IMR-90 (cell line): ENCODE data around the gene CAPN5. TPM values are rescaled to one million over a fixed set of nuclear protein-coding genes. Genes with fewer than 3 reads are reported as not detected.

ENCODE experiments used
- ATAC-seq: fragments of 200-7000 bp; cut with Tn5 transposase; 2 replicates; pipeline ENCODE4 v1.9.1; 2020; ENCODE audit warnings: low read depth, mild to moderate bottlenecking, moderate library complexity
- BruUV-seq: library from RNA; stranded (reverse); fragments of 400-500 nt; replicated peaks from 2 replicates; lab custom pipeline; 2021; lab: Mats Ljungman, UMichigan
- CTCF ChIA-PET: fragments of 300-600 bp; formaldehyde crosslinking; extraction: SDS; loops from one replicate; lab custom pipeline; 2021; ENCODE audit warnings: antibody characterized with exemption; lab: Yijun Ruan, JAX
- POLR2A ChIA-PET: fragments of 300-600 bp; sonication (Branson Sonifier 250); formaldehyde crosslinking; loops from one replicate; lab custom pipeline; 2022; ENCODE audit warnings: antibody characterized with exemption; ENCODE audit not compliant: unreplicated experiment; lab: Charles Lee
- DNase-seq: peaks from one replicate; pipeline ENCODE4 v3.0.0; 2013
- H2AFZ ChIP-seq: replicated peaks from 2 replicates; pipeline ENCODE3; 2013; ENCODE audit warnings: low read length, mild to moderate bottlenecking; ENCODE audit not compliant: poor library complexity
- H2AK5ac ChIP-seq: 2 replicates; pipeline ENCODE4 v1.6.1; 2013; ENCODE audit warnings: low read depth, low read length, inconsistent platforms
- H2AK9ac ChIP-seq: replicated peaks from 2 replicates; pipeline ENCODE3; 2013; ENCODE audit warnings: mild to moderate bottlenecking, low read depth, low read length, moderate library complexity; ENCODE audit not compliant: poor library complexity
- H2BK120ac ChIP-seq: 2 replicates; pipeline ENCODE4 v1.6.1; 2013; ENCODE audit warnings: low read depth, low read length, inconsistent platforms
- H2BK15ac ChIP-seq: 3 replicates; pipeline ENCODE4 v1.6.1; 2013; ENCODE audit warnings: low read depth, low read length, inconsistent platforms
- H2BK20ac ChIP-seq: 2 replicates; pipeline ENCODE4 v1.6.1; 2013; ENCODE audit warnings: low read depth, mild to moderate bottlenecking, inconsistent platforms, low read length, moderate library complexity
- H2BK5ac ChIP-seq: 2 replicates; pipeline ENCODE4 v1.6.1; 2013; ENCODE audit warnings: mild to moderate bottlenecking, low read depth, low read length, inconsistent platforms; ENCODE audit not compliant: poor library complexity, severe bottlenecking
- H3K14ac ChIP-seq: replicated peaks from 2 replicates; pipeline ENCODE4 v1.6.1; 2013; ENCODE audit warnings: low read depth, low read length, inconsistent platforms
- H3K18ac ChIP-seq: 2 replicates; pipeline ENCODE4 v1.6.1; 2013; ENCODE audit warnings: low read depth, low read length, control low read depth
- H3K23ac ChIP-seq: 2 replicates; pipeline ENCODE4 v1.6.1; 2013; ENCODE audit warnings: low read depth, low read length, inconsistent platforms
- H3K27ac ChIP-seq: 2 replicates; pipeline ENCODE4 v1.5.1; 2013; ENCODE audit warnings: mild to moderate bottlenecking, control low read depth, low read length; ENCODE audit not compliant: insufficient read depth
- H3K27me3 ChIP-seq: 2 replicates; pipeline ENCODE4 v1.6.1; 2013; ENCODE audit warnings: low read length; ENCODE audit not compliant: control insufficient read depth, insufficient read depth
- H3K36me3 ChIP-seq: 2 replicates; pipeline ENCODE4 v1.6.1; 2013; ENCODE audit warnings: low read length, mixed read lengths; ENCODE audit not compliant: control insufficient read depth, insufficient read depth
- H3K4ac ChIP-seq: 2 replicates; pipeline ENCODE4 v1.6.1; 2013; ENCODE audit warnings: low read depth, low read length, inconsistent platforms
- H3K4me1 ChIP-seq: 2 replicates; pipeline ENCODE4 v1.6.1; 2013; ENCODE audit warnings: low read length, mixed read lengths; ENCODE audit not compliant: control insufficient read depth, insufficient read depth
- H3K4me2 ChIP-seq: 2 replicates; pipeline ENCODE4 v1.6.1; 2013; ENCODE audit warnings: low read depth, mild to moderate bottlenecking, control low read depth, low read length, moderate library complexity
- H3K4me3 ChIP-seq: 2 replicates; pipeline ENCODE4 v1.5.1; 2013; ENCODE audit warnings: low read depth, mild to moderate bottlenecking, control low read depth, low read length, moderate library complexity; ENCODE audit not compliant: insufficient read depth
- H3K56ac ChIP-seq: 2 replicates; pipeline ENCODE4 v1.6.1; 2013; ENCODE audit warnings: low read length, inconsistent platforms; ENCODE audit not compliant: insufficient read depth; ENCODE audit errors: extremely low read depth
- H3K79me1 ChIP-seq, 2 experiments: 2 replicates each; pipeline ENCODE4 v1.6.1; 2013; ENCODE audit warnings: low read length in 2 of 2, inconsistent platforms in 1 of 2, low read depth in 1 of 2
- H3K9ac ChIP-seq: 2 replicates; pipeline ENCODE4 v1.6.1; 2013; ENCODE audit warnings: low read depth, low read length, control low read depth
- H3K9me1 ChIP-seq: 2 replicates; pipeline ENCODE4 v1.6.1; 2013; ENCODE audit warnings: low read length, inconsistent platforms; ENCODE audit not compliant: insufficient read depth
- H3K9me3 ChIP-seq: 2 replicates; pipeline ENCODE4 v1.6.1; 2013; ENCODE audit warnings: low read length; ENCODE audit not compliant: control insufficient read depth, insufficient read depth
- H4K20me1 ChIP-seq: 2 replicates; pipeline ENCODE4 v1.6.1; 2013; ENCODE audit warnings: low read length, inconsistent platforms; ENCODE audit not compliant: insufficient read depth
- H4K5ac ChIP-seq: 2 replicates; pipeline ENCODE4 v1.6.1; 2013; ENCODE audit warnings: mild to moderate bottlenecking, low read depth, low read length, control low read depth
- H4K8ac ChIP-seq, 2 experiments: 2 replicates each; pipeline ENCODE4 v1.6.1; 2013; ENCODE audit warnings: low read depth in 2 of 2, low read length in 2 of 2, control low read depth in 1 of 2, inconsistent platforms in 1 of 2
- H4K91ac ChIP-seq: 2 replicates; pipeline ENCODE4 v1.6.1; 2013; ENCODE audit warnings: low read depth, low read length, inconsistent platforms; ENCODE audit not compliant: insufficient read depth
- BHLHE40 ChIP-seq: fragments of 150-350 bp; IDR thresholded peaks from 2 replicates; pipeline ENCODE4 v1.6.1; 2016; ENCODE audit warnings: mild to moderate bottlenecking, low read depth, low read length
- CEBPB ChIP-seq: IDR thresholded peaks from 2 replicates; pipeline ENCODE4 v1.6.1; 2012; ENCODE audit warnings: low read depth, low read length, improper control_type of control experiment
- CHD1 ChIP-seq: IDR thresholded peaks from 2 replicates; pipeline ENCODE4 v1.6.1; 2012; ENCODE audit warnings: low read depth, low read length, improper control_type of control experiment
- FOS ChIP-seq: fragments of 150-350 bp; IDR thresholded peaks from 2 replicates; pipeline ENCODE4 v1.6.1; 2016; ENCODE audit warnings: low read depth, low read length
- MAFK ChIP-seq: IDR thresholded peaks from 2 replicates; pipeline ENCODE4 v1.6.1; 2012; ENCODE audit warnings: low read depth, low read length, improper control_type of control experiment
- MXI1 ChIP-seq: IDR thresholded peaks from 2 replicates; pipeline ENCODE4 v1.6.1; 2012; ENCODE audit warnings: low read depth, mild to moderate bottlenecking, low read length, moderate library complexity, borderline replicate concordance
- NFE2L2 ChIP-seq: fragments of 150-350 bp; IDR thresholded peaks from 2 replicates; pipeline ENCODE4 v1.6.1; 2016; ENCODE audit warnings: low read depth, mild to moderate bottlenecking, low read length
- POLR2A ChIP-seq: IDR thresholded peaks from 2 replicates; pipeline ENCODE4 v1.6.1; 2012; ENCODE audit warnings: mild to moderate bottlenecking, low read depth, low read length
- RAD21 ChIP-seq: IDR thresholded peaks from 2 replicates; pipeline ENCODE4 v1.6.1; 2012; ENCODE audit warnings: low read length, improper control_type of control experiment
- RCOR1 ChIP-seq: IDR thresholded peaks from 2 replicates; pipeline ENCODE4 v1.6.1; 2012; ENCODE audit warnings: mild to moderate bottlenecking, low read length, improper control_type of control experiment; ENCODE audit not compliant: insufficient replicate concordance
- RFX5 ChIP-seq: IDR thresholded peaks from 2 replicates; pipeline ENCODE4 v1.8.0; 2012; ENCODE audit warnings: low read depth, mild to moderate bottlenecking, low read length, moderate library complexity
- WGBS, 2 experiments: methylation state at CpG; one replicate each; pipeline versions ENCODE4 v1.1.5 to v1.1.7; 2013; ENCODE audit warnings: missing lambda C conversion rate in 2 of 2; ENCODE audit not compliant: insufficient read length in 1 of 2; ENCODE audit errors: extremely low coverage in 2 of 2; 5-methylcytosine and 5-hydroxymethylcytosine counted together
- dilution Hi-C: fragments of 300-500 bp; cut with HindIII; formaldehyde crosslinking; loops from one replicate; pipeline ENCODE4 v1.14.3; 2018; ENCODE audit warnings: low sequenced_read_pairs; ENCODE audit not compliant: unreplicated experiment
- in situ Hi-C: fragments of 300-500 bp; cut with MboI; formaldehyde crosslinking; loops from 3 replicates; pipeline ENCODE4 v1.14.3; 2019; ENCODE audit warnings: low sequenced_read_pairs, inconsistent platforms, mixed read lengths
- intact Hi-C: fragments of 100-400 bp; cut with micrococcal nuclease; formaldehyde crosslinking; loops from 2 replicates; pipeline ENCODE4 v1.10.0; 2022
- polyA plus RNA-seq, 3 experiments: library from polyadenylated mRNA; depleted of rRNA; stranded (reverse); fragments of >200 nt; gene quantifications; 2 replicates each; pipeline ENCODE4 v1.2.3, GENCODE V29; 2012; ENCODE audit warnings: low replicate concordance in 1 of 3
- total RNA-seq: library from RNA; depleted of rRNA; stranded (reverse); fragments of >200 nt; gene quantifications from 2 replicates; pipeline ENCODE4 v1.2.3, GENCODE V29; 2012
- TF ChIP-seq, protein P1 (sequence below): fragments of 150-350 bp; IDR thresholded peaks from 2 replicates; pipeline ENCODE4 v1.6.1; 2017; ENCODE audit warnings: mild to moderate bottlenecking, antibody characterized with exemption, low read length, low read depth

CAPN5 gene
- total and polyA plus RNA-seq, 2 of the 4 experiments (the other 2 are of a cell fraction): 8.1 to 24.0 TPM

DNA sequence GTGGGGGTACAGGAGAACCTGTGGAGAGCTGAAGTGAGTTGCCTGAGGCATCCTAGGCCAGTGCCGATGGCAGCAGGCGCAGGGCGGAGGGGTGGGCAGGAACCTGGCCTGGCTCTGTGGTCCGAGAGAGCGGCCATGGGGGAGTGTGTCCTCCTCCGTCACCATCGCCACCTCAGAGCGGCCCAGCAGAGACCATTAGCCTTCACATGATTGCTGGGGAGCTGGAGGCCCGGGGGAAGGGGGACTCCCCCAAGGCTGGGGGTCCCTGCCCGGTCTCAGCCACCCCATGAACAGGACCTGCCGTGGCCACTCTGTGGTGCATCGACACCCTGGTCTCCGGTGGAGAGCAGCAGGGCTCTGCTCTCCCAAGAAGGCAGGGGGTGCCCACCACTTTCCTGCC lies 40.0 kb downstream of the CAPN5 start:
- peaks cover 21% of the 10 kb centered on the region for H3K4me1 ChIP-seq
- in situ Hi-C loops (no loop called here), dilution Hi-C loops (no loop called here), intact Hi-C loops (no loop called here)
- ATAC-seq (no peak), DNase-seq (no peak)
- H3K9ac ChIP-seq: no peak overlapping the region
- BruUV-seq: no TSS peak
- H3K79me1 ChIP-seq: peaks cover 0 to 15% of the 10 kb centered on the region in 2 experiments; a peak in 1 of 4 replicates
- H3K36me3 ChIP-seq: peaks cover 2% of the 10 kb centered on the region; the same call in 1 of the 2 replicates
- no peak overlapping the region for H2BK15ac ChIP-seq
- H4K20me1 ChIP-seq: peaks cover 5% of the 10 kb centered on the region; the same call in 1 of the 2 replicates
- CTCF ChIA-PET: interaction anchor here (0.8 to 0.9 kb wide), 2 partner anchors 16 to 59 kb away, joined by 3 read pairs; no protein-coding TSS in a partner anchor
- H4K8ac ChIP-seq: no peak overlapping the region
- H4K91ac ChIP-seq: no peak overlapping the region
- POLR2A ChIA-PET: no interaction called here
- no peak overlapping the region for H2BK120ac ChIP-seq
- H3K23ac ChIP-seq: no peak overlapping the region
- H3K9me1 ChIP-seq: peaks cover 12% of the 10 kb centered on the region
- 100% methylated on average over 7 of the region's 13 CpGs; no CpG with 5 or more reads in 1 of the 2 experiments for WGBS, 2 experiments
- no peak overlapping the region for H2BK5ac ChIP-seq
- TF ChIP-seq CEBPB (no peak), MAFK (no peak), CHD1 (no peak), RAD21 (no peak), NFE2L2 (no peak), BHLHE40 (no peak), RCOR1 (no peak), MXI1 (no peak), POLR2A (no peak), FOS (no peak), RFX5 (no peak)
- TF ChIP-seq, protein P1, sequence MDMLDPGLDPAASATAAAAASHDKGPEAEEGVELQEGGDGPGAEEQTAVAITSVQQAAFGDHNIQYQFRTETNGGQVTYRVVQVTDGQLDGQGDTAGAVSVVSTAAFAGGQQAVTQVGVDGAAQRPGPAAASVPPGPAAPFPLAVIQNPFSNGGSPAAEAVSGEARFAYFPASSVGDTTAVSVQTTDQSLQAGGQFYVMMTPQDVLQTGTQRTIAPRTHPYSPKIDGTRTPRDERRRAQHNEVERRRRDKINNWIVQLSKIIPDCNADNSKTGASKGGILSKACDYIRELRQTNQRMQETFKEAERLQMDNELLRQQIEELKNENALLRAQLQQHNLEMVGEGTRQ: no peak
- H4K5ac ChIP-seq: no peak overlapping the region
- no peak overlapping the region for H3K56ac ChIP-seq
- no peak overlapping the region for H3K4me2 ChIP-seq
- H3K4me3 ChIP-seq: no peak overlapping the region
- H3K4ac ChIP-seq: no peak overlapping the region
- no peak overlapping the region for H3K14ac ChIP-seq
- no peak overlapping the region for H2AFZ ChIP-seq
- no peak overlapping the region for H2BK20ac ChIP-seq
- H3K18ac ChIP-seq: no peak overlapping the region
- no peaks in the 10 kb centered on the region for H3K27me3 ChIP-seq
- H3K27ac ChIP-seq: no peak overlapping the region
- H2AK5ac ChIP-seq: no peak overlapping the region
- no peak overlapping the region for H2AK9ac ChIP-seq
- H3K9me3 ChIP-seq: no peaks in the 10 kb centered on the region
